ENCODE measurements around the gene CUL4A. TPM values are rescaled to one million over a fixed set of nuclear protein-coding genes. Genes with fewer than 3 reads are reported as not detected.

CUL4A gene
- total and polyA plus RNA-seq, 2 experiments from 2014 or later = 67.5 to 195 TPM

DNA sequence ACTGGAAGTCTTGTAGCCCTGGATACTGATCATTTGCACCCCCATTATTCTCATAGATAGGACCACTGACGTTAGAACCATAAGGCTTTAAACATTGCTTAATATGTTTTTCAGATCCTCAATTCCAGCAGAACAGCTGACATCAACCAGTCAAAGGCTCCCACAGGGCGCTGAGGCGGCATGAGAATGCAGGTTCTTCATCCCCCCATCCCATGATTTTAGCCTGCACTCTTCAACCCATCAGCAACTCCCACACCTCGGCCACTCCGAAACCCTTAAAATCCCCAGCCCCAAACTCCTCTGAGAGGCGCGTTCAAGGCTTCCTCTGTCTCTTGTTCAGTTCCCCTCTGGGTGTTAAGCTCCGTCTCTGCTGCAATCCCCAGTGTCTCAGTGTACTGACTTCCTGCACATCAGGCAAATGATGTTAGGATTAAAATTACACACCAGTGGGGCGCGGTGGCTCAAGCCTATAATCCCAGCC is 63.3 kb downstream of the CUL4A start:
- no peak overlapping the region for H3K4me2 ChIP-seq
- no peak for ATAC-seq
- Mint-ChIP-seq H3K27ac (peak overlapping the region; percentile 48; the same call in 1 of the 2 replicates), H3K4me3 (no peak overlapping the region), H3K9me3 (peaks cover 2% of the 10 kb centered on the region; the same call in 1 of the 3 replicates), H3K4me1 (peaks cover 9% of the 10 kb centered on the region), H3K27me3 (ENCODE audit: insufficient read depth, low read depth, poor library complexity) (peaks cover 6% of the 10 kb centered on the region), H3K36me3 (ENCODE audit: low read depth) (no peaks in the 10 kb centered on the region)
- TF ChIP-seq, protein P1, sequence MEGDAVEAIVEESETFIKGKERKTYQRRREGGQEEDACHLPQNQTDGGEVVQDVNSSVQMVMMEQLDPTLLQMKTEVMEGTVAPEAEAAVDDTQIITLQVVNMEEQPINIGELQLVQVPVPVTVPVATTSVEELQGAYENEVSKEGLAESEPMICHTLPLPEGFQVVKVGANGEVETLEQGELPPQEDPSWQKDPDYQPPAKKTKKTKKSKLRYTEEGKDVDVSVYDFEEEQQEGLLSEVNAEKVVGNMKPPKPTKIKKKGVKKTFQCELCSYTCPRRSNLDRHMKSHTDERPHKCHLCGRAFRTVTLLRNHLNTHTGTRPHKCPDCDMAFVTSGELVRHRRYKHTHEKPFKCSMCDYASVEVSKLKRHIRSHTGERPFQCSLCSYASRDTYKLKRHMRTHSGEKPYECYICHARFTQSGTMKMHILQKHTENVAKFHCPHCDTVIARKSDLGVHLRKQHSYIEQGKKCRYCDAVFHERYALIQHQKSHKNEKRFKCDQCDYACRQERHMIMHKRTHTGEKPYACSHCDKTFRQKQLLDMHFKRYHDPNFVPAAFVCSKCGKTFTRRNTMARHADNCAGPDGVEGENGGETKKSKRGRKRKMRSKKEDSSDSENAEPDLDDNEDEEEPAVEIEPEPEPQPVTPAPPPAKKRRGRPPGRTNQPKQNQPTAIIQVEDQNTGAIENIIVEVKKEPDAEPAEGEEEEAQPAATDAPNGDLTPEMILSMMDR (conservative IDR thresholded peaks at IDR 0.05; ENCODE audit: low read depth in 2 of 2) = no peak
- TF ChIP-seq, protein P2, sequence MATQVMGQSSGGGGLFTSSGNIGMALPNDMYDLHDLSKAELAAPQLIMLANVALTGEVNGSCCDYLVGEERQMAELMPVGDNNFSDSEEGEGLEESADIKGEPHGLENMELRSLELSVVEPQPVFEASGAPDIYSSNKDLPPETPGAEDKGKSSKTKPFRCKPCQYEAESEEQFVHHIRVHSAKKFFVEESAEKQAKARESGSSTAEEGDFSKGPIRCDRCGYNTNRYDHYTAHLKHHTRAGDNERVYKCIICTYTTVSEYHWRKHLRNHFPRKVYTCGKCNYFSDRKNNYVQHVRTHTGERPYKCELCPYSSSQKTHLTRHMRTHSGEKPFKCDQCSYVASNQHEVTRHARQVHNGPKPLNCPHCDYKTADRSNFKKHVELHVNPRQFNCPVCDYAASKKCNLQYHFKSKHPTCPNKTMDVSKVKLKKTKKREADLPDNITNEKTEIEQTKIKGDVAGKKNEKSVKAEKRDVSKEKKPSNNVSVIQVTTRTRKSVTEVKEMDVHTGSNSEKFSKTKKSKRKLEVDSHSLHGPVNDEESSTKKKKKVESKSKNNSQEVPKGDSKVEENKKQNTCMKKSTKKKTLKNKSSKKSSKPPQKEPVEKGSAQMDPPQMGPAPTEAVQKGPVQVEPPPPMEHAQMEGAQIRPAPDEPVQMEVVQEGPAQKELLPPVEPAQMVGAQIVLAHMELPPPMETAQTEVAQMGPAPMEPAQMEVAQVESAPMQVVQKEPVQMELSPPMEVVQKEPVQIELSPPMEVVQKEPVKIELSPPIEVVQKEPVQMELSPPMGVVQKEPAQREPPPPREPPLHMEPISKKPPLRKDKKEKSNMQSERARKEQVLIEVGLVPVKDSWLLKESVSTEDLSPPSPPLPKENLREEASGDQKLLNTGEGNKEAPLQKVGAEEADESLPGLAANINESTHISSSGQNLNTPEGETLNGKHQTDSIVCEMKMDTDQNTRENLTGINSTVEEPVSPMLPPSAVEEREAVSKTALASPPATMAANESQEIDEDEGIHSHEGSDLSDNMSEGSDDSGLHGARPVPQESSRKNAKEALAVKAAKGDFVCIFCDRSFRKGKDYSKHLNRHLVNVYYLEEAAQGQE (IDR thresholded peaks at IDR 0.05; ENCODE audit: unreplicated experiment) = no peak
- no peak for TF ChIP-seq EZH2phosphoT487 (IDR thresholded peaks at IDR 0.05; ENCODE audit: unreplicated experiment)
- no peak for TF ChIP-seq STAT1 (IDR thresholded peaks at IDR 0.05; ENCODE audit: unreplicated experiment)
- TF ChIP-seq ZNF114 (CRISPR knock-in tag; IDR thresholded peaks at IDR 0.05) = no peak
- TF ChIP-seq CREB1 (CRISPR knock-in tag; IDR thresholded peaks at IDR 0.05; ENCODE audit: low read depth) = no peak
- TF ChIP-seq ZNF331 (CRISPR knock-in tag; IDR thresholded peaks at IDR 0.05; ENCODE audit: low read depth) = no peak
- TF ChIP-seq POLR2AphosphoS5 (IDR thresholded peaks at IDR 0.05; ENCODE audit: low read depth) = no peak
- no peak overlapping the region for H2AFZ ChIP-seq
- no peaks in the 10 kb centered on the region for H3K27me3 ChIP-seq (ENCODE audit: insufficient read depth)
- H3K36me3 ChIP-seq (ENCODE audit: insufficient read depth) = no peaks in the 10 kb centered on the region
- no peaks in the 10 kb centered on the region for H4K20me1 ChIP-seq (replicated peaks; ENCODE audit: insufficient read depth)
- 0 out of 2 replicates have a peak, but pooled peaks cover 2% of the 10 kb centered on the region for H3F3A ChIP-seq (replicated peaks; ENCODE audit: low read depth)
- no peaks in the 10 kb centered on the region for H3K79me2 ChIP-seq (replicated peaks; ENCODE audit: insufficient read depth)
- H3K27ac ChIP-seq (ENCODE audit: low read depth) = no peak overlapping the region
- H3K4me1 ChIP-seq (ENCODE audit: insufficient read depth) = peaks cover 5% of the 10 kb centered on the region; the same call in 1 of the 2 replicates
- H3K4me3 ChIP-seq = no peak overlapping the region
- no peaks in the 10 kb centered on the region for H3K9me2 ChIP-seq (ENCODE audit: insufficient read depth)
- no peak for DNase-seq (ENCODE audit: low spot score)

DNA sequence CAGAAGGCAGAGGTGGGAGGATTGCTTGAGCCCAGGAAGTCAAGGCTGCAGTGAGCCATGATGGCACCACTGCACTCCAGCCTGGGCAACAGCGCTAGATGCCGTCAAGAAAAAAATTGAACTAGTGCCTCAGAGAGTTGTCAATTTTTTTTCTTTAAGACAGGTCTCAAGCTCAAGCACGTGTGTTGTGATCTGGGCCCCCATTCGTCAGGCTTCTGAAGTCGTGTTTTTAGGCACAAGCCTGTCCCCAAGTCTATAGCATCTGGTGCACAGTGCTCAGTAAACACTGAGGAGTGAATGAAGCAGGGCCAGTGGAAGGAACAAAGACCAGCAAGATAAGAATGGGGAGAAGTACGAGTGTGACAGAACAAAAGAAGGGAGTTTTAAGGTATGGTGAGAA is 63.9 kb downstream of the CUL4A start:
- 0 out of 2 replicates have a peak, but pooled peaks cover 2% of the 10 kb centered on the region for H3F3A ChIP-seq (replicated peaks; ENCODE audit: low read depth)
- ATAC-seq = no peak
- H3K27ac ChIP-seq (ENCODE audit: low read depth) = no peak overlapping the region
- Mint-ChIP-seq H3K36me3 (ENCODE audit: low read depth) (no peaks in the 10 kb centered on the region; the same call in 2 of the 3 replicates), H3K27ac (no peak overlapping the region), H3K4me3 (no peak overlapping the region), H3K9me3 (peaks cover 3% of the 10 kb centered on the region; the same call in 2 of the 3 replicates), H3K27me3 (ENCODE audit: insufficient read depth, low read depth, poor library complexity) (peaks cover 6% of the 10 kb centered on the region), H3K4me1 (peaks cover 9% of the 10 kb centered on the region)
- H3K4me1 ChIP-seq (ENCODE audit: insufficient read depth) = peaks cover 5% of the 10 kb centered on the region; the same call in 1 of the 2 replicates
- no peak overlapping the region for H3K4me3 ChIP-seq
- no peak overlapping the region for H3K4me2 ChIP-seq
- H3K36me3 ChIP-seq (ENCODE audit: insufficient read depth) = no peaks in the 10 kb centered on the region
- H3K9me2 ChIP-seq (ENCODE audit: insufficient read depth) = no peaks in the 10 kb centered on the region
- H2AFZ ChIP-seq = no peak overlapping the region
- H3K79me2 ChIP-seq (replicated peaks; ENCODE audit: insufficient read depth) = no peaks in the 10 kb centered on the region
- H4K20me1 ChIP-seq (replicated peaks; ENCODE audit: insufficient read depth) = no peaks in the 10 kb centered on the region
- H3K27me3 ChIP-seq (ENCODE audit: insufficient read depth) = no peaks in the 10 kb centered on the region
- DNase-seq (ENCODE audit: low spot score) = no peak
- TF ChIP-seq, protein P3, sequence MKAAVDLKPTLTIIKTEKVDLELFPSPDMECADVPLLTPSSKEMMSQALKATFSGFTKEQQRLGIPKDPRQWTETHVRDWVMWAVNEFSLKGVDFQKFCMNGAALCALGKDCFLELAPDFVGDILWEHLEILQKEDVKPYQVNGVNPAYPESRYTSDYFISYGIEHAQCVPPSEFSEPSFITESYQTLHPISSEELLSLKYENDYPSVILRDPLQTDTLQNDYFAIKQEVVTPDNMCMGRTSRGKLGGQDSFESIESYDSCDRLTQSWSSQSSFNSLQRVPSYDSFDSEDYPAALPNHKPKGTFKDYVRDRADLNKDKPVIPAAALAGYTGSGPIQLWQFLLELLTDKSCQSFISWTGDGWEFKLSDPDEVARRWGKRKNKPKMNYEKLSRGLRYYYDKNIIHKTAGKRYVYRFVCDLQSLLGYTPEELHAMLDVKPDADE (IDR thresholded peaks at IDR 0.05) = no peak
- TF ChIP-seq, protein P2 (IDR thresholded peaks at IDR 0.05; ENCODE audit: unreplicated experiment) = no peak
- no peak for TF ChIP-seq ZNF331 (CRISPR knock-in tag; IDR thresholded peaks at IDR 0.05; ENCODE audit: low read depth)
- TF ChIP-seq POLR2AphosphoS5 (IDR thresholded peaks at IDR 0.05; ENCODE audit: low read depth) = no peak
